ENCODE data around the gene KIF18B. TPM values are rescaled to one million over a fixed set of nuclear protein-coding genes. Genes with fewer than 3 reads are reported as not detected.
A peak's percentile ranks its signal among the peaks of the same experiment; 100 is the strongest.

Gene KIF18B
- total and polyA plus RNA-seq, 8 donors, result 2.9 to 24.5 (median 12.9) TPM

GRCh38 chr17:44976206-44976605, 28.6 kb upstream of the KIF18B start:
- peaks cover 0 to 86% of the 10 kb centered on the region in 2 donors for H3K27me3 ChIP-seq
- DNase-seq, result no peak
- no peaks in the 10 kb centered on the region for H3K9me3 ChIP-seq
- peaks cover 0 to 3% of the 10 kb centered on the region in 2 donors for H3K4me1 ChIP-seq
- no peak for TF ChIP-seq CTCF (IDR thresholded peaks at IDR 0.05)
- intact Hi-C loops (cut with DNase I), result no loop called here
- no peak overlapping the region for H3K4me3 ChIP-seq
- H3K27ac ChIP-seq, result no peak overlapping the region
- H3K36me3 ChIP-seq, result no peaks in the 10 kb centered on the region
- no peak for ATAC-seq

- ATAC-seq (no peak), DNase-seq (no peak)
- H3K4me3 ChIP-seq, result no peak overlapping the region
- H3K9me3 ChIP-seq, result no peaks in the 10 kb centered on the region
- no peak overlapping the region for H3K27ac ChIP-seq
- peaks cover 21 to 89% of the 10 kb centered on the region in 2 donors for H3K27me3 ChIP-seq
- TF ChIP-seq CTCF (IDR thresholded peaks at IDR 0.05), result no peak
- peaks cover 10 to 20% of the 10 kb centered on the region in 2 donors for H3K4me1 ChIP-seq
- no peaks in the 10 kb centered on the region for H3K36me3 ChIP-seq
- intact Hi-C loops (cut with DNase I), result no loop called here
Measured at GRCh38 chr17:44972953-44973352, 25.4 kb upstream of the KIF18B start.

GRCh38 chr17:44971776-44972483, 24.4 kb upstream of the KIF18B start:
- Histone ChIP-seq H3K4me3 (no peak overlapping the region), H3K4me1 (peaks cover 17 to 30% of the 10 kb centered on the region in 2 donors), H3K27me3 (peaks cover 30 to 91% of the 10 kb centered on the region in 2 donors), H3K36me3 (no peaks in the 10 kb centered on the region), H3K9me3 (no peaks in the 10 kb centered on the region), H3K27ac (no peak overlapping the region)
- intact Hi-C loops (cut with DNase I), result no loop called here
- TF ChIP-seq CTCF (IDR thresholded peaks at IDR 0.05), result no peak
- no peak for DNase-seq
- ATAC-seq, result no peak

GRCh38 chr17:44970136-44970741, 22.7 kb upstream of the KIF18B start:
- no peak for TF ChIP-seq CTCF (IDR thresholded peaks at IDR 0.05)
- ATAC-seq (no peak), DNase-seq (peak in 1 of 4 donors; percentile 55)
- H3K9me3 ChIP-seq, result no peaks in the 10 kb centered on the region
- H3K4me3 ChIP-seq, result peak overlapping the region in 1 of 2 donors; percentile 18
- intact Hi-C loops (cut with DNase I), result no loop called here
- H3K27ac ChIP-seq, result no peak overlapping the region
- peaks cover 18 to 40% of the 10 kb centered on the region in 2 donors for H3K4me1 ChIP-seq
- peaks cover 47 to 92% of the 10 kb centered on the region in 2 donors for H3K27me3 ChIP-seq
- H3K36me3 ChIP-seq, result no peaks in the 10 kb centered on the region

GRCh38 chr17:44969144-44969780, 21.7 kb upstream of the KIF18B start:
- H3K27me3 ChIP-seq, result peaks cover 48 to 96% of the 10 kb centered on the region in 2 donors
- no peak overlapping the region for H3K4me3 ChIP-seq
- H3K9me3 ChIP-seq, result no peaks in the 10 kb centered on the region
- peaks cover 18 to 40% of the 10 kb centered on the region in 2 donors for H3K4me1 ChIP-seq
- no peaks in the 10 kb centered on the region for H3K36me3 ChIP-seq
- ATAC-seq (no peak), DNase-seq (no peak)
- H3K27ac ChIP-seq, result no peak overlapping the region
- intact Hi-C loops (cut with DNase I), result no loop called here
- no peak for TF ChIP-seq CTCF (IDR thresholded peaks at IDR 0.05)
